Stimulated activated CD8-positive, alpha-beta memory T cell treated with anti-CD3 and anti-CD28 coated beads, Interleukin-4, amount 100 ng/mL, for 4 hours (primary cell): Measurements from ENCODE around the gene SCG2.

Experiments
- DNase-seq, 2 donors: peaks; one replicate each; pipeline ENCODE4 v3.0.0-alpha.2; 2020; ENCODE audit warnings: low read depth in 2 of 2, low spot score in 1 of 2

Gene SCG2

GRCh38 chr2:223582001-223582400, 20.2 kb downstream of the SCG2 start:
- DNase-seq: no peak

GRCh38 chr2:223580951-223581350, 21.2 kb downstream of the SCG2 start:
- DNase-seq: no peak

- no peak for DNase-seq
Observed at GRCh38 chr2:223578846-223579245, 23.3 kb downstream of the SCG2 start.

GRCh38 chr2:223576873-223577272, 25.3 kb downstream of the SCG2 start:
- no peak for DNase-seq

- DNase-seq: no peak
Observed at GRCh38 chr2:223570784-223571183, 31.4 kb downstream of the SCG2 start.

- no peak for DNase-seq
Observed at GRCh38 chr2:223566396-223566795, 35.8 kb downstream of the SCG2 start.

GRCh38 chr2:223563462-223563861, 38.7 kb downstream of the SCG2 start:
- DNase-seq: no peak

GRCh38 chr2:223562078-223562477, 40.1 kb downstream of the SCG2 start:
- no peak for DNase-seq

GRCh38 chr2:223560749-223561435, 41.3 kb downstream of the SCG2 start:
- DNase-seq: no peak

GRCh38 chr2:223558970-223559369, 43.2 kb downstream of the SCG2 start:
- no peak for DNase-seq

- no peak for DNase-seq
Observed at GRCh38 chr2:223554923-223555322, 47.2 kb downstream of the SCG2 start.

GRCh38 chr2:223549215-223549614, 52.9 kb downstream of the SCG2 start:
- no peak for DNase-seq

- no peak for DNase-seq
Observed at GRCh38 chr2:223548194-223548593, 54.0 kb downstream of the SCG2 start.
